GM19455 (cell line): ENCODE measurements around the gene MRPS27.

ENCODE experiments used
- ATAC-seq: cut with Tn5 transposase; IDR thresholded peaks from one replicate; pipeline ENCODE4 v1.9.1; 2021; ENCODE audit not compliant: unreplicated experiment

The MRPS27 gene

GRCh38 chr5:72266862-72267261 lies 53.2 kb downstream of the MRPS27 start:
- no peak for ATAC-seq

- ATAC-seq: no peak
These were observed 54.8 kb downstream of the MRPS27 start for GRCh38 chr5:72265032-72265877.

GRCh38 chr5:72256536-72256935 lies 63.5 kb downstream of the MRPS27 start:
- no peak for ATAC-seq

GRCh38 chr5:72255670-72256069 lies 64.4 kb downstream of the MRPS27 start:
- ATAC-seq: no peak

- no peak for ATAC-seq
These were observed 64.8 kb downstream of the MRPS27 start for GRCh38 chr5:72255237-72255636.

- ATAC-seq: no peak
These were observed 67.4 kb downstream of the MRPS27 start for GRCh38 chr5:72252574-72253155.

- ATAC-seq: no peak
These were observed 68.0 kb downstream of the MRPS27 start for GRCh38 chr5:72252008-72252407.

- ATAC-seq: no peak
These were observed 68.7 kb downstream of the MRPS27 start for GRCh38 chr5:72251386-72251785.

- ATAC-seq: no peak
These were observed 71.5 kb downstream of the MRPS27 start for GRCh38 chr5:72248410-72248981.

- ATAC-seq: no peak
These were observed 73.0 kb downstream of the MRPS27 start for GRCh38 chr5:72246954-72247442.

- no peak for ATAC-seq
These were observed 74.0 kb downstream of the MRPS27 start for GRCh38 chr5:72245951-72246532.

GRCh38 chr5:72245546-72245945 lies 74.5 kb downstream of the MRPS27 start:
- ATAC-seq: no peak

- ATAC-seq: peak; percentile 82
These were observed 75.1 kb downstream of the MRPS27 start for GRCh38 chr5:72244862-72245371.

GRCh38 chr5:72243706-72244105 lies 76.3 kb downstream of the MRPS27 start:
- ATAC-seq: no peak

GRCh38 chr5:72242796-72243475 lies 77.1 kb downstream of the MRPS27 start:
- no peak for ATAC-seq

- ATAC-seq: no peak
These were observed 78.6 kb downstream of the MRPS27 start for GRCh38 chr5:72241346-72242003.

GRCh38 chr5:72238712-72239445 lies 81.2 kb downstream of the MRPS27 start:
- ATAC-seq: no peak

GRCh38 chr5:72237879-72238278 lies 82.2 kb downstream of the MRPS27 start:
- no peak for ATAC-seq

GRCh38 chr5:72237415-72237814 lies 82.6 kb downstream of the MRPS27 start:
- no peak for ATAC-seq

- no peak for ATAC-seq
These were observed 84.3 kb downstream of the MRPS27 start for GRCh38 chr5:72235725-72236124.
